Right lobe of liver (tissue), 4 donors: ENCODE data around the gene BCO2.
"Not testable (repeated sequence)": the region's sequence is repeated elsewhere in the genome, so short reads cannot be mapped to it uniquely, and the experiment has no call there.

Source experiments
- POLR2A ChIP-seq: fragments of 450-650 bp; IDR thresholded peaks from one replicate; pipeline ENCODE4 v1.6.1; 2017; ENCODE audit warnings: antibody characterized with exemption, mild to moderate bottlenecking
- TF ChIP-seq, protein P1 (sequence below), 4 donors: fragments of 200-600 bp in 3 of 4; fragments of 450-650 bp in 1 of 4; IDR thresholded peaks; one replicate each; pipeline versions ENCODE4 v1.5.1 to v1.8.0; 2016 to 2022; ENCODE audit warnings: antibody characterized with exemption in 4 of 4, mild to moderate bottlenecking in 2 of 4
- donor health status: DM: no; HTN: no; CAD: no.
- donor health status: DM: no; HTN: no; CAD: no.
- donor health status: DM: no; HTN: yes; CAD: no.

- TF ChIP-seq POLR2A: not testable (repeated sequence)
- TF ChIP-seq, protein P1, sequence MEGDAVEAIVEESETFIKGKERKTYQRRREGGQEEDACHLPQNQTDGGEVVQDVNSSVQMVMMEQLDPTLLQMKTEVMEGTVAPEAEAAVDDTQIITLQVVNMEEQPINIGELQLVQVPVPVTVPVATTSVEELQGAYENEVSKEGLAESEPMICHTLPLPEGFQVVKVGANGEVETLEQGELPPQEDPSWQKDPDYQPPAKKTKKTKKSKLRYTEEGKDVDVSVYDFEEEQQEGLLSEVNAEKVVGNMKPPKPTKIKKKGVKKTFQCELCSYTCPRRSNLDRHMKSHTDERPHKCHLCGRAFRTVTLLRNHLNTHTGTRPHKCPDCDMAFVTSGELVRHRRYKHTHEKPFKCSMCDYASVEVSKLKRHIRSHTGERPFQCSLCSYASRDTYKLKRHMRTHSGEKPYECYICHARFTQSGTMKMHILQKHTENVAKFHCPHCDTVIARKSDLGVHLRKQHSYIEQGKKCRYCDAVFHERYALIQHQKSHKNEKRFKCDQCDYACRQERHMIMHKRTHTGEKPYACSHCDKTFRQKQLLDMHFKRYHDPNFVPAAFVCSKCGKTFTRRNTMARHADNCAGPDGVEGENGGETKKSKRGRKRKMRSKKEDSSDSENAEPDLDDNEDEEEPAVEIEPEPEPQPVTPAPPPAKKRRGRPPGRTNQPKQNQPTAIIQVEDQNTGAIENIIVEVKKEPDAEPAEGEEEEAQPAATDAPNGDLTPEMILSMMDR (IDR thresholded peaks at IDR 0.05): not testable (repeated sequence)
These were observed 13.1 kb upstream of the BCO2 start for GRCh38 chr11:112162200-112162599.
